ENCODE results near the gene EIF3I.

- TF ChIP-seq, protein P1, sequence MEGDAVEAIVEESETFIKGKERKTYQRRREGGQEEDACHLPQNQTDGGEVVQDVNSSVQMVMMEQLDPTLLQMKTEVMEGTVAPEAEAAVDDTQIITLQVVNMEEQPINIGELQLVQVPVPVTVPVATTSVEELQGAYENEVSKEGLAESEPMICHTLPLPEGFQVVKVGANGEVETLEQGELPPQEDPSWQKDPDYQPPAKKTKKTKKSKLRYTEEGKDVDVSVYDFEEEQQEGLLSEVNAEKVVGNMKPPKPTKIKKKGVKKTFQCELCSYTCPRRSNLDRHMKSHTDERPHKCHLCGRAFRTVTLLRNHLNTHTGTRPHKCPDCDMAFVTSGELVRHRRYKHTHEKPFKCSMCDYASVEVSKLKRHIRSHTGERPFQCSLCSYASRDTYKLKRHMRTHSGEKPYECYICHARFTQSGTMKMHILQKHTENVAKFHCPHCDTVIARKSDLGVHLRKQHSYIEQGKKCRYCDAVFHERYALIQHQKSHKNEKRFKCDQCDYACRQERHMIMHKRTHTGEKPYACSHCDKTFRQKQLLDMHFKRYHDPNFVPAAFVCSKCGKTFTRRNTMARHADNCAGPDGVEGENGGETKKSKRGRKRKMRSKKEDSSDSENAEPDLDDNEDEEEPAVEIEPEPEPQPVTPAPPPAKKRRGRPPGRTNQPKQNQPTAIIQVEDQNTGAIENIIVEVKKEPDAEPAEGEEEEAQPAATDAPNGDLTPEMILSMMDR (IDR thresholded peaks at IDR 0.05), result no peak
- no peak for TF ChIP-seq POLR2A (IDR thresholded peaks at IDR 0.05)
- TF ChIP-seq POLR2AphosphoS5 (IDR thresholded peaks at IDR 0.05), result no peak
- no peak for TF ChIP-seq EP300 (IDR thresholded peaks at IDR 0.05)
Observed at GRCh38 chr1:32197074-32197473, 25.1 kb upstream of the EIF3I start.
